Upper lobe of left lung (tissue), 6 donors: ENCODE measurements around the gene LAYN. TPM values are rescaled to one million over a fixed set of nuclear protein-coding genes. Genes with fewer than 3 reads are reported as not detected.
A peak's percentile ranks its signal among the peaks of the same experiment; 100 is the strongest.

Source experiments
- ATAC-seq, 2 donors: fragments of 200-7000 bp; cut with Tn5 transposase; one replicate each; pipeline ENCODE4 v1.9.1; 2022; ENCODE audit warnings: mild to moderate bottlenecking in 2 of 2, moderate library complexity in 2 of 2; ENCODE audit not compliant: low FRiP score in 2 of 2
- DNase-seq, 2 donors: peaks; one replicate each; pipeline ENCODE4 v3.0.0-alpha.2; 2019 to 2020
- H3K27ac ChIP-seq, 4 donors: fragments of 200-600 bp; sonication (generic); one replicate each; pipeline ENCODE4 v1.5.1; 2016 to 2019
- H3K27me3 ChIP-seq, 4 donors: fragments of 200-600 bp; sonication (generic); one replicate each; pipeline ENCODE4 v1.5.1; 2017 to 2019
- H3K36me3 ChIP-seq, 4 donors: fragments of 200-600 bp; sonication (generic); one replicate each; pipeline ENCODE4 v1.5.1; 2016 to 2019
- H3K4me1 ChIP-seq, 4 donors: fragments of 200-600 bp; sonication (generic); one replicate each; pipeline ENCODE4 v1.5.1; 2018 to 2019
- H3K4me3 ChIP-seq, 4 donors: fragments of 200-600 bp; sonication (generic); one replicate each; pipeline ENCODE4 v1.5.1; 2017 to 2019; ENCODE audit warnings: mild to moderate bottlenecking in 2 of 4, moderate library complexity in 1 of 4
- H3K9me3 ChIP-seq, 4 donors: fragments of 200-600 bp; sonication (generic); one replicate each; pipeline ENCODE4 v1.5.1; 2018 to 2019
- CTCF ChIP-seq, 6 experiments: fragments of 450-650 bp in 4 of 6; fragments of 200-600 bp in 2 of 6; sonication (generic) in 2 of 6; IDR thresholded peaks; one replicate each; pipeline ENCODE4 v1.5.1; 2016 to 2019; ENCODE audit warnings: antibody characterized with exemption in 6 of 6
- EP300 ChIP-seq, 4 donors: sonication (generic); formaldehyde crosslinking; IDR thresholded peaks; one replicate each; pipeline ENCODE4 v1.5.1; 2017; ENCODE audit warnings: antibody characterized with exemption in 4 of 4, control low read depth in 2 of 4
- POLR2A ChIP-seq, 4 donors: fragments of 450-650 bp; IDR thresholded peaks; one replicate each; pipeline ENCODE4 v1.5.1; 2016 to 2017; ENCODE audit warnings: antibody characterized with exemption in 4 of 4, mild to moderate bottlenecking in 2 of 4
- POLR2AphosphoS5 ChIP-seq, 2 donors: sonication (generic); formaldehyde crosslinking; IDR thresholded peaks; one replicate each; pipeline ENCODE4 v1.5.1; 2017; ENCODE audit warnings: antibody characterized with exemption in 2 of 2
- WGBS, 2 donors: methylation state at CpG; one replicate each; pipeline ENCODE4 v1.1.5; 2017 to 2018; 5-methylcytosine and 5-hydroxymethylcytosine counted together
- total RNA-seq, 6 donors: library from RNA; depleted of rRNA in 4 of 6; stranded (reverse); fragments of >200 nt in 4 of 6; gene quantifications; one replicate each; pipeline versions ENCODE4 v1.1.0 to v1.2.1, GENCODE V29; 2016 to 2021
- donor health status: DM: no; HTN: no; CAD: no; lungs with moderate emphysema.
- donor health status: DM: no; HTN: yes; CAD: no; lungs with severe emphysema.

LAYN gene
- total RNA-seq, 6 donors from 2014 or later, result 3.1 to 46.6 (median 13.9) TPM

- Histone ChIP-seq H3K27ac (peak overlapping the region in 1 of 4 donors; percentile 42), H3K9me3 (no peaks in the 10 kb centered on the region), H3K4me1 (peaks cover 0 to 9% (median 3%) of the 10 kb centered on the region in 4 donors), H3K27me3 (no peaks in the 10 kb centered on the region), H3K36me3 (no peaks in the 10 kb centered on the region), H3K4me3 (peak overlapping the region in 3 of 4 donors; percentile 1 to 27 (median 23))
- ATAC-seq (peak in 1 of 2 donors; percentile 42), DNase-seq (no peak)
- TF ChIP-seq POLR2AphosphoS5 (IDR thresholded peaks at IDR 0.05) (no peak), POLR2A (IDR thresholded peaks at IDR 0.05) (no peak), CTCF (IDR thresholded peaks at IDR 0.05) (no peak), EP300 (IDR thresholded peaks at IDR 0.05) (no peak)
- 27 to 33% methylated on average over 7 of the region's 7 CpGs for WGBS, 2 donors
Observed at GRCh38 chr11:111574373-111575225, 34.1 kb downstream of the LAYN start.

- TF ChIP-seq POLR2A (IDR thresholded peaks at IDR 0.05) (no peak), POLR2AphosphoS5 (IDR thresholded peaks at IDR 0.05) (no peak), EP300 (IDR thresholded peaks at IDR 0.05) (no peak), CTCF (IDR thresholded peaks at IDR 0.05) (no peak)
- peak in 1 of 2 donors; percentile 42 for DNase-seq
Observed at GRCh38 chr11:111575740-111576139, 35.2 kb downstream of the LAYN start.

GRCh38 chr11:111577821-111578220, 37.3 kb downstream of the LAYN start:
- DNase-seq (no peak), ATAC-seq (no peak)
- H3K4me1 ChIP-seq, result no peaks in the 10 kb centered on the region
- TF ChIP-seq POLR2A (IDR thresholded peaks at IDR 0.05) (no peak), EP300 (IDR thresholded peaks at IDR 0.05) (no peak), POLR2AphosphoS5 (IDR thresholded peaks at IDR 0.05) (no peak), CTCF (IDR thresholded peaks at IDR 0.05) (no peak)
- no peaks in the 10 kb centered on the region for H3K36me3 ChIP-seq
- no peak overlapping the region for H3K4me3 ChIP-seq
- H3K9me3 ChIP-seq, result no peaks in the 10 kb centered on the region
- no peak overlapping the region for H3K27ac ChIP-seq
- no peaks in the 10 kb centered on the region for H3K27me3 ChIP-seq
- 72 to 85% methylated on average over 4 of the region's 4 CpGs for WGBS, 2 donors

More at GRCh38 chr11:111575740-111576139, 35.2 kb downstream of the LAYN start:
- Histone ChIP-seq H3K27me3 (no peaks in the 10 kb centered on the region), H3K36me3 (no peaks in the 10 kb centered on the region), H3K4me1 (peaks cover 0 to 9% (median 3%) of the 10 kb centered on the region in 4 donors), H3K27ac (no peak overlapping the region), H3K4me3 (no peak overlapping the region), H3K9me3 (no peaks in the 10 kb centered on the region)
- 94 to 97% methylated on average over 6 of the region's 6 CpGs for WGBS, 2 donors
- ATAC-seq, result no peak

- no peaks in the 10 kb centered on the region for H3K27me3 ChIP-seq
- H3K4me3 ChIP-seq, result no peak overlapping the region
- H3K4me1 ChIP-seq, result no peaks in the 10 kb centered on the region
- H3K36me3 ChIP-seq, result no peaks in the 10 kb centered on the region
- TF ChIP-seq EP300 (IDR thresholded peaks at IDR 0.05) (no peak), CTCF (IDR thresholded peaks at IDR 0.05) (no peak), POLR2A (IDR thresholded peaks at IDR 0.05) (no peak), POLR2AphosphoS5 (IDR thresholded peaks at IDR 0.05) (no peak)
- DNase-seq, result no peak
- WGBS, 2 donors, result 89 to 94% methylated on average over 1 of the region's 1 CpG
- no peak overlapping the region for H3K27ac ChIP-seq
- H3K9me3 ChIP-seq, result no peaks in the 10 kb centered on the region
- peak in 1 of 2 donors; percentile 53 for ATAC-seq
Observed at GRCh38 chr11:111581341-111581740, 40.8 kb downstream of the LAYN start.
